Glomerular visceral epithelial cell (primary cell): ENCODE results near the gene CHRND.
A peak's percentile ranks its signal among the peaks of the same experiment; 100 is the strongest.

Experiments
- DNase-seq: peaks from one replicate; pipeline ENCODE4 v3.0.0-alpha.2; 2016; ENCODE audit errors: extremely low spot score

Gene CHRND

DNA sequence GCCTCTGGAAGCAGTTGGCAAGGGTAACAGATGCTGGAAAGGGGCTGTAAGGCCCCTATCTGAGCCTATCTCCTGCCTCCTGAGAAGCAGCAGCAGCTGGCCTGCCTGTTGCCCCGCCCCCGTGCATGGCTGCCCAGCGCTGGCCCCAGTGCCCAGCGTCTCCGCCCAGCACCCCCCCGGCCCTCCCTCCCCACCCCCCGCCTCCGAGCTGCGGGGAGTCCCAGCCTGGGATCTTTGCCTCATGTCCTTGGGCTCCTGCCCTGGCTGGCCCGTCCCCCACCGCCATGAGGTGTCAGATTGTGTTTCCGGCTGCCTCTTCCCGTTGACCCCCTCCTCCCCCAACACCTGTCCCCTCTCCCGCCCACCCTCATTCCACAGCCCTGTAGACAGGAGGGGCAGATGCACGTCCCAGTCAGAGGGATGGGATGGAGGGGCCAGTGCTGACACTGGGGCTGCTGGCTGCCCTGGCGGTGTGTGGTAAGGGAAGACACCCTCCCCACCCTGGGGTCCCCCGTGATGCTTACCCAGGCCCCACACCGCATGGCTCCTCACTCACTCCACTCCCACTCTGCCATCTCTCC, at the start of gene CHRND:
Gene CHRND (plus strand): TSS at position 370 of the 581 bp plus-strand sequence. CDS start 56 bp downstream, at position 426.
- DNase-seq = peak; percentile 15

DNA sequence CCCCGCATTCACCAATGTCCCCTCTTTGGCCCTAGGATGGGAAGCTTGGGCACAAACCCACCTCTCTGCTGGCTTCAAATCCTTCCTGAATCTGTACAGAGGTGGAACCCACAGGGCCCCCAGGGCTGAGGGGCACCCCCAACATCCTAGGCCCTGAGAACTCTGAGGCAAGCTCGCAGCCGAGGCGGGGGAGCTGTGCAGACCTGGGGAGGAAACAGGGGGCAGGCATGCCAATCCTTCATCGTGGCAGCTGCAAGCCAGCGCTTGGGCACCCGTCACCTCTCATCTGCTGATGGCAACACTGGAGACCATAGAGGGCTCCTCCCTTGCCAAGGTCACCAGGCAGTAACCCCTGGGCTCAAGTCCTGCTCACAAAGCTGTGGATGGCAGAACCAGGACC, 49.2 kb upstream of the CHRND start:
- DNase-seq = no peak

DNA sequence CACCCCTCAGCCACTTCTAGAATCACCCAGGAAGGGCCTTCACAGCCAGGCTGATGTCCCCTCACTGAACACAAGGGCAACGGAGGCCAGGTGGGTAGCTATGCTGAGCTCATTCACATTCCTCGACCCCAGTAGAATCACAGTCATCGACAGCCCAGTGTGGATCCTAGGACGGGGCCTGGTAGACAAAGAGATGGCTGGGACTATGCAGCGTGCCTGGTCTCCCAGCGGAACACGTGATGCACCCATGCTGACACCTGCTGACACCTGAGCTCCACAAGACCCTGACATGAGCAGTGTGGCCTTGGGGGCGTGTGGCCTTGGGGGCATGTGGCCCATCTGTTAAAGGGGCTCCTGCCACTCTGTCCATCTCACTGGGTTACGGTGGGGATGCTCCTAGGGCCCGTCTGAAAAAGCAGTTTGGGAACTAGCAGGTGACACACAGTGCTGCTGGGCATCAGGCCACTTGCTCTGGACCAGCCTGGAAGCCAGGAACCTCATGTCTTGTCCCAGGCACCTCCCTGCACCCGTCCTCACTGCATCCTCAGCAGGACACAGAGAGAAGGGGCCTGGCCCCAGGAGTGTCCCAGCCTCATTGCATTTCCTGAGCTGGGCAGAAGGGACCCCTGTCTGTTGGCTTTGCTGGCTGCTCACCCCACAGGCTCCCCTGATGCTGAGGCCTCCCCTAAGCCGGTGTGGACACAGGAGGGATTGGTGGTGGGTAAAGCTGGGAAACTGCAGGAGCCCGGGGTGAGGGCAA, 48.0 kb upstream of the CHRND start:
- DNase-seq = no peak

DNA sequence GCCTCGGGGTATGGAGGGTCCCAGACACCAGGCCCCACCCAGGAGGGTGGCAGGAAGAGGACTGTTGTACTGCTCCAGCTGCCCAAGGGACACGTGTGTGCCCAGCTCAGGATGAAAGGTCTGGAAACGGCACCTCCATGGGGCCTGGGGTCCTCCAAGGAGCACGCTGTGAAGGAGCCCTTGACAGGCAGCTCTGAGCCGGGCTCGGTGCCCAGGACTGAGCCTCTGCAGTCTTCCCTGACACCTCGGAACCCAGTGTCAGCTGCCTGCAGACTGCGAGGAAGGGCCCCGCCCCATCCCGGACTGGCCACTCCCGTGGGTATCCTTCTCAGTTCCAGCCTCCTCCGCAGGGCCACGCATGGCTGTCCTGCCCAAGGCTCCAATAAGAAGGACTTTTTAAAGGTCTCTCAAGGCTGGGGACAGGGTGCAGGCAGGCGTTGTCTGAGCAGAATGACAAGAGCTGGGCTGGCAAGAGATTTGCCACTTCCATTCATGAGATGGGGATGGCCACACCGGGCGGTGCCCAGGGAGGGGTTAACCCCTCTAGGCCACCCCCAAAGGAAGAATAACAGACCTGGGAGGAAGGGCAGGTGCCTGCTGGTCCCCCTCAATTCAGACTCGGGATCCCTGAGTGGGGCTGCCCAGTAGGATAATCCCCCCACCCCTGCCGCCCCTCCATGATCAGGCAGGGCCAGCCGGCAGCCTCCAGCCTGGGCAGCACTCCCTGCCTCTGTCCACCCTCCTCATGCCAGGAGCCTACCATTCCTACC, 47.2 kb upstream of the CHRND start:
- DNase-seq = no peak

DNA sequence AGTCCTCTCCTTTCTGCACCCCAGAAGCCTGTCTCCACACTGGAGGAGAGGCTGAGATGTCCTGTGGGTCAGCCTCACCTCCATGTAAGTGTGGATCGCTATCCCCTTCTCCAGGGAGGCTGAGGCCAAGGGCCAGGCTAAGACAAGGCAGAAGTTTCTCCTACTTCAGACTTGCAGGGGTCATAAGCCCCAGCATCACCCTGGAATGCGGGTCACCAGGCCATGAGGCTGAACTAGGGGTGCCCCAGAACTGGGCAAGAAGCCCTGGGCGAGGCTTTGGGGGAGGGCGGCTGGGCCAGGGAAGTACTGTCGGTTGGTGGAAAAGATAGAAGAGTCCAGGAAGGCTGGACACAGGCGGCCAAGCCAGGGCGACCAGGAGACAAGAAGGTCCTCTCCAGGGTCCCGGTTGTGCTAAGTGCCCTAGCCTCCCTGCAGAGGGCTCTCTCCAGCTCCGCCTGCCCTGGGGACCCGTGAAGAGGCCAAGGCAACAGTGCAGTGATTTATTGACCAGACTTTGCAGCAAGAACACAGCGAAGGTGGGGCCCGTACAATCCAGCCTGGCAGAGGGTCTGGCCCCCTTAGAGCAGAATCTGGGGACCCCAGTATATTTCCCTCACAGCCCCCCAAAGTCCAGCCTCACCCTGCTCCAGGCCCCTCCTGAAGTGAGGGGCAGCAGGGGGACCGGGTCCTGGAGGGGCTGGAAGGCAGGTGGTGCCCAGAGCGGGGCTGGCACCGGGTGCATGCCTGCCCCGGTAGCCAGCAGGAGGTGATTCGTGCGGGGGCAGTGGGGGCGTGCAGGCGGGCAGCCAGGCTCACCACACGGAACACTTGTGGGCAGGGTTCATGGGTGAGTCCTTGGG, 46.4 kb upstream of the CHRND start:
- no peak for DNase-seq

DNA sequence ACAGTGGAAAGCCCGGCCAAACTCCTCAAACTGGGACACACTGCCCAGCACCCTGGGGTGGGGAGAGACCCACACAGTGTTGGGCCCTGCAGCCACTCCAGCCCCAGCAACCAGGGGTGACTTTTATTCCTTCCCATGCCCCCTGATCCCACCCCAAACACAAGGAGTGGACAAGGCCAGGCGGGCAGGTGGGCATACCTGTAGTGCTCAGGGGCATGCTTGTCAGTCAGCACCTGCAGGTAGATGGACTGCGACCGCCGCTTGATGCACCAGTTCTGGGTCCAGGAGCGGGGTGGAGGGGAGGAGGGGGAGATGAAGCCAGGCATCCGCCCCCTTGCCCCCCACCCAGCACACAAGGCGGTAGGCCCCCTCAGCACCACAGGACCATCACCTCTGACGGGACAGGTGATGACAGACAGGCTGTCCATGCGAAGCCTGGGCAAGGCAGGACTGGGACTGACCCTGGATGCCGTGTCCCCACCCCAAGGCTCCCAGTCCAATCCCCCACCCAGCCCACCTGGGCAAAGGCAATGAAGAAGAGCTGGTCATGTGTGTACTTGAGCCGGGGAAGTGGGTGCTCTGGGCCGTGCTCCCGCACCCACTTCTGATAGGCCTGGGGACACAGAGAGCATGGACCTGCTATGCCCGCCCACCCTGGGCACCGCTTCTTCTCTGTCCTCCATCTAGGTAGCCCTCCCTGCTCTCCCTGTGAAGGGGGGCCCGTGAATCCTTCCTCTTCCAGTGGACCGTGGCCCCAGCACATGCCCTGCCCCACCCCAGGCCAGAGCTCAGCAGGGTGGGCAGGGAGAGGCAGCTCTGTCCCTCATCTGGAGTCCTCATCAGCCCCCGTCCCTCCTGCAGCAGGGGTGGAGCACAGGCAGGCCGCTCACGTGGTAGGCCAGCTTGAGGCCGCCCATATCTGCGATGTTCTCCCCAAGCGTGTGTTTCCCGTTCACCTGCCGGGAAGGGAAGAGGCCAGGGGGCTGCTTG, 45.5 kb upstream of the CHRND start:
- DNase-seq = no peak

DNA sequence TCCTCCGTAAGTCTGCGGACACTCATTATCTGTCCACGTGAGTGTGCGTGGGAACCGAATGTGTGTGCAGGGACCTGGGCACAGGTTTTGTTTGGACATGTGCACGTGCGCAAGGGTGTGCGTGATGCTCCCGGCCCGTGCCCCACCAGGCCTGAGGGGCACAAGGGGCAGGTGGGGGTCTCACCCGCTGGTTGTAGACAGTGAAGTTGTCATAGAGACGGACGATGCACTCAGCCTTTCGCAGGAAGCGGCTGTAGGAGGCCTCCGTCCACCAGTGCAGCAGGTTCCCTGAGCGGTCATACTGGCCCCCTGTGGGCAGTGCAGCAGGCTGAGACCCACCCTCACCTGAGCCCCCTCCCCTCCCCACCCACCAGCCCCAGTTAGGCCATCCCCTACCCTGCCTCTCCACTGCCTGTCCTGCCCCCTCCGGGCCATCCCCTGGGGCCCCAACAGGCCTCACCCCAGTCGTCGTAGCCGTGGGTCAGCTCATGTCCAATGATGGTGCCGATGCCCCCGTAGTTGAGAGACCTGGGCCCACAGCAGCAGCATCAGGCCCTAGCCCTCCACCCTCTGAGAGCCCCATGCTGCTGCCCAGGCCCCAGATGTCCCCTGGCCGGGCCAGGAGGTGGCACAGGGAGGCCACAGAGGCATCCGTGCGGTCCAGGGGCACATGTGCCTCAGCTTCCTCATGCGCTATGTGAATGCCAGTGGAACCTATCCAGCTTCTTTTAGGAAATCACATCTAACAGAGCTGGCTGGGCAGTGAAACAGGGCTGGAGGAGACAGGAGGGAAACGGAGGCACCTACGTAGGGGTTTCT, 44.4 kb upstream of the CHRND start:
- no peak for DNase-seq

DNA sequence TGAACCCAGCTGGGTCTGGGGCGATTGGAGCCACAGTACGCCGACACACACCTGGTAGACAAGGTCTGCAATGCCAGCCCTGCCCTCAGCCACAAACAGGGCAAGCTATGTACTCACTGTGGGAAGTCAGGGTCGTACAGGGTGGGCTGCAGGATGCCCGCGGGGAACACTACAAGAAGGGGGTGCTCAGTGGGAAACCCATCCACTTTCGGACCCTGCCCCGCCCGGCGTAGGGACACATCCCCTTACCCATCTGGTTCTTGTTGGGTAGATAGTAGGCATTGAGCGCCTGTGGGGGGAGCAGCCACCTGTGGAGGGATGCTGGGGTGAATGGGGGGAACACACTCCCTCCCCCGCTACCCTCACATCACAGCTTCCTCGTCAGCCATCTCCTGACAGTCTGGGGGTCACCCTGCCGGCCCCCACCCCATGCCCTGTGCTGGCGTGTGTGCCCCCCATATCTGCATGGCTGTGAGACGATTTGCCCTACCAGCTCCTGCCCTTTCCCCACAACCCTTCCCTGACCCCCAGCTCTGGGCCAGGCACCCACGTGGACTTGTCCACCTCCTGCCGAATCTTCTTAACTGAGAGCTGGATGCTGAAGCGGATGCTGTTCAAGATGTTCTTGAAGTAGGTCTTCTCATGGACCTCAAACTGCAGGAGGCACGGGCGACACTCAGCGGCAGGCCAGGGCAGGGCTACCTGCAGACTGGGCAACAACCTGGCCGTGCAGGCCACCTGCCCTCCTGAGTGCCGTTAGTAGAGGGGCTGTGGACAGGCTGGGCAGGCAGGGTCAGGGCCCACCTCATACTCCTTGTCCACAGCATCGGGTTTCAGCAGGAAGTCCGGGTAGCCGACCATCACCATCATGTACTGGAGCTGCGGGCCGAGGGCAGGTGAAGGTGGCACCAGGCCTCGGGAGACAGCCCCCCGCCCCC, 43.4 kb upstream of the CHRND start:
- no peak for DNase-seq

DNA sequence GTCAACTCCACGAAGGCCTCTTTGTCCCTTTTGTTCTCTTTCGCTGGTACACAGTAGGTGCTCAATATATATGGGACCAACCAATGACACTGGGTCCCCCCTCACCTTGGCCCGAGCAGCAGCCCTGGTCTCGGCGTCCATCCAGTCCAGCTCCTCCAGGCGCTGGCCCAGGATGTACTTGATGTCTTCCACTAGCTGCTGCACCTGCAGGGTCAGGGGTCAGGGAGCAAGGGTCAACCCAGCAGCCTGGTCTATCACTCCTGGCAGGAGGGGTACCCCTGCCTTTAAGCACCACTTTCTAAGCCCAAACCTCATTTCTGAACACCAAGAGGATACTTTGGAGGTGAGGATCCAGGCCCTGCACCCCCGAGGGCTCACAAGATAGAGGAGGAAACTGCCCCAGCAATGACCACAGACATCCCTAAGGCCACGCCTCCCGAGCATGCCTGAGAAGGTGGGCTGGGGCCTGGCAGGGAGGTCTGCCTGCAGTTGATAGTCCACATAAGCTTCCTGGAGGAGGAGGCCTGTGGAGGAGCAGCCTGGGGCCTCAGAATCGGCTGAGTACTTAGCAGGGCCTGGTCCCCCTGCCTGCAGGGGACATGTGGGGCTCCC, 42.5 kb upstream of the CHRND start:
- no peak for DNase-seq

DNA sequence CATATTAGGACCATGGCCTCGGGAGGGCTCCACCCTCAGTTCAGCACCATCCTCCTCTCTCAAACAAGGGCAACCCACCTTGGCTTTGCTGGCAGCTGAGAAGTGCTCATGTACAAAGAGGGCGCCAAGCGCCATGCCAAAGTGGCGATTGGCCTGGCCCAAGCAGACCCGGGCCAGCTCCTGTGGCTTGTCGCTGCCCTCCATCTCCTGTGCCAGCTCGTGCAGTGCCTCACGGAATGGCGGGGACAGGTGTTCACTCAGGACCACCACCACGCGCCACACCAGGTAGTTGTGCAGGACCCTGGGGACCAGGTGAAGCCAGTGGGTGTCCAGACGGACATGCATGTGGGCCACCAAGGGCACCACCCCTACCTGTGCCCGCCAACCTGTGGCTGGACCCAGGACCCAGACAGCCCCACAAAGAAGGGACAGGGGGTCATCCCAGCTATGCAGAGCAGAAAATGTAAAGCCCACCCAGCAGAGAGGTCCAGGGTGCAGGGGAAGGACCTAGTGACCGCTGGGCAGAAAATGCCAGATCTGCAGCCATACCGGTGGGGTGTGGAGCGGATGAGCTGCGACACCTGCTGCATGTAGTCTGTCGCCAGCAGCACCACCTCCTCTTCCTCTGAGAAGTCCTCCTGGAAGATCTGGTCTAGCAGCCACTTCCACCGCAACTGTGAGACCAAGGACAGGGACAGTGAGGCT, 41.9 kb upstream of the CHRND start:
- no peak for DNase-seq

DNA sequence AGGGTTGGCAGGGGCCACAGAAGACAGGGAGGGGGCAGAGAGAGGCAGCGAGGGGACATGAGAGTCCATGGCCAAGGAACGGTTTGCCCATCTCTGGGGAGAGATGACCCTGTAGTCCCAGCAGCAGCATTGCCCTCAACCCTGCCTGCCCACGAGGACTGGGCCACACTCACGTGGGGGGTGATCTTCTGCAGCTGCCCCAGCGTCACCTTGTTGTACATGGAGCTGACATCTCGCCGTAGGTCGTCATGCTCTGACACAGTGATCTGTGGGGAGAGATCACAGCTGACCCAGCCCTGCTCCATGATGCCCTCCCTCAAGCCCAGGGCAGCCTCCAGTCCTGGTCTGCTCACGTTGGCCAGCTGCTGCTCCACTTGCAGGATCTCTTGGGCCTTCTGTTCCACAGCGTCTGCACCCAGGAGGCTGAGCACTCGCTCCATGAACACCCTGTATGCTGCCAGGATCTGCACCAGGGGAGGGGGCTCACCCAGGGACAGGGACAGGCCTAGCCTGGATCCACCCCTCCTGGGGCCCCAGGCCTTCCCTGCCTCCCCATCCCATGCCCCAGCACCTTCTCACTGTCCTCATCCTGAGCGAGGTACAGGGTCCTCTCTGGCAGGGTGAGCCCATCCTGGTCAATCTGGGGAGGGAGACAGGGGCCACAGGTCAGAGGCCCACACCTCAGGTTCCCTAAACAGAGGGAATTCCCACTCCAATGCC, 41.2 kb upstream of the CHRND start:
- DNase-seq = no peak

DNA sequence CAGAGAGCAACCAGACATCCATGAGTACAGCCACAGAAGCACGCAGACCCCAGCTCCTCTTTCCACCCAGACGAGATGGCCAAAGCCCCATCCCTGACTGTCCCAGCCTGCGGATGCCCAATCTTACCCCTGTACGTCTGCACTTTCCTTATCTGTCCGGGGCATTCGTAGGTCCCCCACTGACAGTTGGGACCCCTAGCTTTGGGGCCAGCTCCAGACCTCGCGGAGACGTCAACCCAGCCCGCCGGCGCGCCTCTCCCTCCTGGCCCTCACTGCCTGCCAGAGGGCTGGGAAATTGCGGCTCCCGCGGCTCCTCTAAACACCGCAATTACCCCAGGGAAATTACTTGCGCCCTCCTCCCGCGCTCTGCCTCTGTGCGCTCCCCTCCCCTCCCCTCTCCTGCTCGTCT, 40.6 kb upstream of the CHRND start:
- no peak for DNase-seq

DNA sequence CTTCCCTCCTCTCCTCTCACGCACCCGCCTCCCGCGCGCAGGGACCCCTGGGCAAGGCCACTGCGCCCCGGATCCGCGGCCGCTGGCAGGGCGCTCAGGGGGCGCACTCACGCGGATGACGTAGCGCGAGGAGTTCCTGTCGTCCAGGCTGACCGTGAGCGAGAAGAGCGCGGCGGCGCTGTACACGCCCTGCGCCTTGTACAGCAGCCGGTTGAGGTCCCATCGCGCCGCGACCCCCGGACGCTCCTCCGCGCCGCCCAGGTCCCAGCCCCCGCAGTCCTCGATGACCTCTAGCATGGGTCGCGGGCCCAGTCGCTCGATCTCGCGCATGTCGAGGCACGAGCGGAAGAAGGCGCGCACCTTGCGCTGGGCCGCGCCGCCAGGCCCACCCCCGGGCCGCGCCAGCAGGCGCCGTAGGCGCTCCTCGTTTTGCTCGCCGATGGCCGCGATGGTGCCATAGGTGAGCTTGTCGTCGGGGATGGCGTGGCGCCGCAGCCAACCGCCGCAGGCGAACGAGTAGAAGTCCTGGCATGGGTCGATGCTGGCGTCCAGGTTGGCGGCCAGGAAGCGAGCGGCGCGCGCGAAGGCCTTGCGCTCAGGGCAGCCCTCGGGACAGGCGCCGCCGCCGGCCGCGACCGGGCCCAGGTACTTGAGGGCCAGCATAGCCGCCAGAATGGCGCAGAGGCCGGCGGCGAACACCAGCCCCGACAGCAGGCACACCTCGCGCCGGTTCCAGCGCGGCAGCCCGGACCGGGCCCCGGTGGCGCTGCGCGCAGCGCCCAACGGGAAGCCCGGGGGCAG, 40.0 kb upstream of the CHRND start:
- DNase-seq = no peak

DNA sequence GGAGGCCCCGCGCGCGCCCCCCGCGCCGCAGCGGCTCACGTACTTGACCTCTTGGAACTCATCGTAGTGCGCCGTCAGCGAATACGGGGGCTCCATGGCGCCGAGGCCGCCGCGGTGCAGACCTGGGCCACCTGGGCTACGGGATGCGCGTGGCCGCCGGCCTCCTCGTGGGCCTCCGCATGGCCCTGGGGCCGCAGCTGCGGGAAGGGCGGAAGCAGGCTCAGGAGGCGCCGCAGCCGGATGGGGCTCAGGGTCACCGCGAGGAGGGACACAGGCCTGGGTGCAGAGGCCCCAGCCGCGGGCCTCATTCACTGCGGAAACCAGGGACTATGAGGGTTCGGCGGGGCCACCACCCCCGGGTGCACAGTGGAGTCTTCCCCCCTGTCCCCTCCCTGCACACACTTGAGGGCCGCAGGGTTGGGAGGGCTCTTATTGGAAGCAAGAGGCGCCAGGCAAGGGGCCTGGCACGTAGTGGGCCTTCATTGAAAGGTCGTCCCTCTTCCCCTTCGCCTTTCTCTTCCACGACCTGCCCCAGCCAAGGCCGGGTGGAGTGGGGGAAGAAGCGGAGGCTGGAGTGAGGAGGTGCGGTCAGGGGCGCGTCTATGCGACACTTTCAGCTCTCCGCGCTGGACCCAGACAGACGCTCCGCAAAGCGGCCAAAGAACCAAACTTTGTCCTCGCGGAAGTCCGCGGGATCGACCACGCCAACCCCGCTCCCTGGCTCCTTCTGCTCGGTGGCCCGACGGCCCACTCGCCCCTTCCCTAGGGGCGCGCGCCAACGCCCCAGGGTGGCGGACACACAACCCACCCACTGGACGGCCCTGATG, 39.2 kb upstream of the CHRND start:
- DNase-seq = no peak

DNA sequence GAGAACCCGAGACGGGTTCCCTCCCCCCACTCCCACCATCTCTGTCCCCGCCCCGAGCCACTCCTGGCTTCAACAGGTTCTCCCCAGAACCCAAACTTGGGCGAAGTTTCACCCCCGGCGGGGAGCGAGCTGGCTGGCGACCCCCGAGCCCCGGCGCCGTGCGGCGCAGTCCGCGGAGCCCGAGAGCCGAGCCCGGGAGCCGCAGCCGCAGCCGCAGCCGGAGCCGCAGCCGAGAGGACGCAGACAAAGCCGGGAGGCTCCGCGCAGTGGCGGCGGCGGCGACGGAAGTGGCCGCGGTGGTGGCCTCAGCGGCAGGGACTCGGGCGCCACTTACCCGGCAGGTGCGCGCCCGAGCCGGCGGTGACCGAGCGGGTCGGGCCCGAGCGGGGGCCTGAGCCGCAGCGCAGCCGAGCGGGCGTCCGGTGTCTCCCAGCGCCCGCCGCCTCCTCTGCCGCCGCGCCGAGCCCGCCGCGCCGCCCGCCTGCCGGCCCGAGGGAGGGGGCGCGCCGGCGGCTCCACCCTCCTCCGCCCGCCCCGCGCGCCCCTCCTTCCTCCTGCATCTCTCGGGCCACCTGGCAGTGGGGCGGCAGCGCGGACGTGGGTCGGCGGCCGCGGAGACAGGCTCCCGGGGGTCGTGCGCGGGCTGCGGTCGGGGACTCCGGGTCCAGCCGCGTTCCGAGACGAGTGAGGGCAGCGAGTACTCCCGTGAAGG, 38.4 kb upstream of the CHRND start, which contains the start of gene ECEL1:
Gene ECEL1 (minus strand): TSS at position 450 of the 712 bp plus-strand sequence. CDS start 1,181 bp downstream, outside the sequence.
- DNase-seq = no peak
